Neural cell (in vitro differentiated cells): ENCODE results near the gene NDUFA5.

Source experiments
- SMC3 ChIP-seq: fragments of 450-650 bp; conservative IDR thresholded peaks from 2 replicates; pipeline ENCODE4 v1.6.1; 2014; ENCODE audit warnings: antibody characterized with exemption, mild to moderate bottlenecking, moderate library complexity; ENCODE audit not compliant: poor library complexity
- TAF1 ChIP-seq: IDR thresholded peaks from 2 replicates; pipeline ENCODE4 v1.6.1; 2012; ENCODE audit warnings: low read depth

DNA sequence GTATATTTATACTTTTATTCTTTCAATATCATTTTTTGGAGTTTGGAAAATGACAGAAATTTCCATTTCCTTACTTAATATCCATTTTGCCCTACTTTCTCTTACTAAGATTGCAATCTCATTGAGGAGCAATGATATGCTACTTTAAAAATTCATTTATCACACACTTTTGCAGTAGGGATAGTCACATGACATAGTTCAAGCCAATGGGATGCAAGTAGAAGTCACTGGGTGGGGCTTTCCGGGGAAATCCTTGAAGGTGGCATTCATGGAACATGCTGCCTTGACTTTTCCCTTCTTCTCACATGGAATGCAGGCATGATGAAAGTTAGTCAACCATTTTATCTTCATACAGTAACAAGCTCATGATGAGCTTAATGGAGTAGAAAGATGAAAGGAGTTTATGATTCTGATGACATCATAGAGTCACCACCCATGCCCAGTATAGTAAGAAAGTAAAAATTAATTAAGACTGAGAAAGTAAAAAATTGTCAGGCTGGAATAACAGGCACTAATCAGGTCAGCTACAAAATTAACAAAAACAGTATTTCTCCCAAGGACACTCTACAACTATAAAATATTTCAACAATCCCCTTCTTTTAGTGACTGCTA, 56.6 kb downstream of the NDUFA5 start:
- no peak for TF ChIP-seq TAF1
- TF ChIP-seq SMC3: no peak
